Activated naive CD4-positive, alpha-beta T cell treated with anti-CD3 and anti-CD28 coated beads for 36 hours (primary cell): ENCODE results near the gene PCCA. TPM values are rescaled to one million over a fixed set of nuclear protein-coding genes. Genes with fewer than 3 reads are reported as not detected.

Source experiments
- CTCF ChIA-PET: fragments of 350-600 bp; sonication (Branson Sonifier 250); formaldehyde crosslinking; loops from one replicate; lab custom pipeline; 2021; ENCODE audit warnings: antibody characterized with exemption; lab: Charles Lee
- DNase-seq: peaks from one replicate; pipeline ENCODE4 v3.0.0-alpha.2; 2020
- H3K27ac Mint-ChIP-seq: one replicate; pipeline ENCODE4 v1.8.0; 2021; ENCODE audit warnings: mild to moderate bottlenecking, mixed read lengths
- H3K27me3 Mint-ChIP-seq: one replicate; pipeline ENCODE4 v1.8.0; 2021; ENCODE audit warnings: low read depth, mixed read lengths
- H3K36me3 Mint-ChIP-seq: one replicate; pipeline ENCODE4 v1.8.0; 2021; ENCODE audit warnings: low read depth, mixed read lengths
- H3K4me1 Mint-ChIP-seq: one replicate; pipeline ENCODE4 v1.8.0; 2021; ENCODE audit warnings: low read depth, mixed read lengths
- H3K4me3 Mint-ChIP-seq: one replicate; pipeline ENCODE4 v1.8.0; 2021; ENCODE audit warnings: mild to moderate bottlenecking, moderate library complexity, mixed read lengths
- H3K9me3 Mint-ChIP-seq: one replicate; pipeline ENCODE4 v1.8.0; 2021; ENCODE audit warnings: mixed read lengths
- intact Hi-C: fragments of 100-400 bp; cut with micrococcal nuclease; formaldehyde crosslinking; loops from one replicate; pipeline ENCODE4 v1.15.1; 2023
- total RNA-seq, 2 experiments: library from RNA; stranded (reverse); gene quantifications; one replicate each; pipeline ENCODE4 v1.2.3, GENCODE V29; 2021

PCCA gene
- total RNA-seq, 2 experiments from 2014 or later, result 6.8 to 8.1 TPM

- H3K4me3 Mint-ChIP-seq, result no peak overlapping the region
- peaks cover 4% of the 10 kb centered on the region for H3K36me3 Mint-ChIP-seq
- CTCF ChIA-PET, result interaction anchor here (0.6 to 4.0 kb wide), 9 partner anchors 12 to 579 kb away, joined by 3 to 25 read pairs (median 7); no protein-coding TSS in a partner anchor
- peaks cover 5% of the 10 kb centered on the region for H3K4me1 Mint-ChIP-seq
- H3K27me3 Mint-ChIP-seq, result no peaks in the 10 kb centered on the region
- intact Hi-C loops, result loop anchor here (1.0 to 10.0 kb wide), 7 partner anchors 192 to 790 kb away; partner anchors contain the start of gene ZIC2
- no peaks in the 10 kb centered on the region for H3K9me3 Mint-ChIP-seq
- no peak overlapping the region for H3K27ac Mint-ChIP-seq
- no peak for DNase-seq
Measured at GRCh38 chr13:100234524-100235136, 145.7 kb downstream of the PCCA start.

GRCh38 chr13:100235311-100235901 is 146.5 kb downstream of the PCCA start:
- Mint-ChIP-seq H3K4me1 (peaks cover 5% of the 10 kb centered on the region), H3K4me3 (no peak overlapping the region), H3K36me3 (peaks cover 4% of the 10 kb centered on the region), H3K27me3 (no peaks in the 10 kb centered on the region), H3K9me3 (no peaks in the 10 kb centered on the region), H3K27ac (no peak overlapping the region)
- intact Hi-C loops, result loop anchor here (1.0 to 10.0 kb wide), 7 partner anchors 193 to 791 kb away; partner anchors contain the start of gene ZIC2
- DNase-seq, result no peak
- CTCF ChIA-PET, result interaction anchor here (0.5 to 4.0 kb wide), 15 partner anchors 90 to 1018 kb away, joined by 3 to 25 read pairs (median 3); no protein-coding TSS in a partner anchor

DNA sequence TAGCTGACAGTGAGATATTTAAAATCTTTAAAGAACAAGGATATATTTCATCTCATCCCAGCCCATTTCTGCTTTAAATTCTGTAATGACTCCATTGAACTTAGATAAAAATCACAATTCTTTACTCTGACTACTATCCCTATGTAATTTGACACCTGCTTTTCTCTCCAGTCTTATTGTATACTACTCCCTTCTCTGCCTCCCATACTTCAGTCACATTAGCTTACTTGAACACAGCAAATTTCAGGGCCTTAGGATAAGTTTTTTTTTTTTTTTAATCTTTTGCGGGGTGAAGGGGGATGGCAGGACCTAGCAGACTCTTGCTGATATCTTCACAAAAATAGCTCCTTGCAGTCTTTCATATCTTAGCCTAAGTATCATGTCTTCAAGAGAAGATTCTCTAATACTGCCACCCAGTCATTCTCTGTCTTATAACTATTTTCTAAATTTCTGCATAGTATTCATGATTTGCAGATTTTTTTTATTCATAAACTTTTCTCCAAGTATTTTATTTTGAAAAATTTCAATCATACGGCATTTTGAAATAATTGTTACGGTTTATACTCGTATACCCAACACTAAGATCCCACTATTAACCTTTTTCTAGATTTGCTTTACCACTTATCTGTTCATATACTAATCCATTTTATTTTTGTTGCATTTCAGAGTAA is 151.4 kb downstream of the PCCA start:
- H3K36me3 Mint-ChIP-seq, result peaks cover 4% of the 10 kb centered on the region
- H3K4me1 Mint-ChIP-seq, result peaks cover 4% of the 10 kb centered on the region
- no peak overlapping the region for H3K27ac Mint-ChIP-seq
- no peaks in the 10 kb centered on the region for H3K27me3 Mint-ChIP-seq
- CTCF ChIA-PET, result interaction anchor here (0.6 to 1.3 kb wide), 2 partner anchors 242 to 322 kb away, joined by 3 to 4 read pairs; no protein-coding TSS in a partner anchor
- no peak for DNase-seq
- H3K4me3 Mint-ChIP-seq, result no peak overlapping the region
- intact Hi-C loops, result no loop called here
- no peaks in the 10 kb centered on the region for H3K9me3 Mint-ChIP-seq

- H3K36me3 Mint-ChIP-seq, result peaks cover 7% of the 10 kb centered on the region
- CTCF ChIA-PET, result no interaction called here
- no peak overlapping the region for H3K27ac Mint-ChIP-seq
- no peaks in the 10 kb centered on the region for H3K27me3 Mint-ChIP-seq
- H3K9me3 Mint-ChIP-seq, result peaks cover 7% of the 10 kb centered on the region
- intact Hi-C loops, result no loop called here
- H3K4me3 Mint-ChIP-seq, result no peak overlapping the region
- no peak for DNase-seq
- no peaks in the 10 kb centered on the region for H3K4me1 Mint-ChIP-seq
Measured at GRCh38 chr13:100244431-100244830, 155.5 kb downstream of the PCCA start.

GRCh38 chr13:100245104-100245503 is 156.2 kb downstream of the PCCA start:
- Mint-ChIP-seq H3K27me3 (no peaks in the 10 kb centered on the region), H3K36me3 (peaks cover 7% of the 10 kb centered on the region), H3K9me3 (peaks cover 7% of the 10 kb centered on the region), H3K27ac (no peak overlapping the region), H3K4me3 (no peak overlapping the region), H3K4me1 (no peaks in the 10 kb centered on the region)
- no peak for DNase-seq
- intact Hi-C loops, result no loop called here
- CTCF ChIA-PET, result no interaction called here

GRCh38 chr13:100247937-100248336 is 159.0 kb downstream of the PCCA start:
- CTCF ChIA-PET, result no interaction called here
- Mint-ChIP-seq H3K4me3 (no peak overlapping the region), H3K27me3 (no peaks in the 10 kb centered on the region), H3K9me3 (peaks cover 7% of the 10 kb centered on the region), H3K36me3 (peaks cover 7% of the 10 kb centered on the region), H3K27ac (no peak overlapping the region), H3K4me1 (no peaks in the 10 kb centered on the region)
- DNase-seq, result no peak
- intact Hi-C loops, result no loop called here

- Mint-ChIP-seq H3K27me3 (no peaks in the 10 kb centered on the region), H3K4me1 (no peaks in the 10 kb centered on the region), H3K27ac (no peak overlapping the region), H3K36me3 (peaks cover 2% of the 10 kb centered on the region), H3K4me3 (no peak overlapping the region), H3K9me3 (peaks cover 4% of the 10 kb centered on the region)
- intact Hi-C loops, result loop anchor here (5.0 kb wide), 1 partner anchor 258 kb away; no protein-coding TSS in a partner anchor
- DNase-seq, result no peak
- CTCF ChIA-PET, result no interaction called here
Measured at GRCh38 chr13:100254002-100254401, 165.1 kb downstream of the PCCA start.

GRCh38 chr13:100262404-100262803 is 173.5 kb downstream of the PCCA start:
- H3K4me1 Mint-ChIP-seq, result no peaks in the 10 kb centered on the region
- CTCF ChIA-PET, result no interaction called here
- no peak overlapping the region for H3K27ac Mint-ChIP-seq
- no peaks in the 10 kb centered on the region for H3K27me3 Mint-ChIP-seq
- no peak overlapping the region for H3K4me3 Mint-ChIP-seq
- no peak for DNase-seq
- peaks cover 3% of the 10 kb centered on the region for H3K36me3 Mint-ChIP-seq
- intact Hi-C loops, result no loop called here
- no peaks in the 10 kb centered on the region for H3K9me3 Mint-ChIP-seq

- CTCF ChIA-PET, result no interaction called here
- H3K9me3 Mint-ChIP-seq, result no peaks in the 10 kb centered on the region
- intact Hi-C loops, result no loop called here
- DNase-seq, result no peak
- H3K27me3 Mint-ChIP-seq, result no peaks in the 10 kb centered on the region
- no peaks in the 10 kb centered on the region for H3K4me1 Mint-ChIP-seq
- no peak overlapping the region for H3K4me3 Mint-ChIP-seq
- no peak overlapping the region for H3K27ac Mint-ChIP-seq
- H3K36me3 Mint-ChIP-seq, result peaks cover 1% of the 10 kb centered on the region
Measured at GRCh38 chr13:100266026-100266425, 177.1 kb downstream of the PCCA start.

DNA sequence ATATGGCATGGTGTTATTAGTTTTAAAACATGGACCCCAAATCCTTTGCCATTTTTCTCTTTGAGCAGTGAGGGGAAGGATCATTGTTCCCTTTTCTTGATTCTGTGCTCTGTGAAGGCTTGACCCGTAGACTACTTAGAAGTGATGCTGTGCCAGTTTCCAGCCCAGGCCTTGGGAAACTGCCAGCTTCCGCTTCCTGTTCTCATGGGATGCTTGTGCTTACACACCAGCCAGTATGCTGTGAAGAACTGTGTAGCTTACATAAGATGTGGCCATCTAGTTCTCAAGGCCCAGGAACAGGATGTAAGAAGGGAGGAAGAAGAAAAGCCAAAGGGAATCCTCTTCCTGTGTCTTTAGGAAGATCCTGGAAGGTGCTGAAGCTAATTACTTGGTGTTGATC is 180.9 kb downstream of the PCCA start:
- H3K4me3 Mint-ChIP-seq, result no peak overlapping the region
- no peaks in the 10 kb centered on the region for H3K36me3 Mint-ChIP-seq
- no peak overlapping the region for H3K27ac Mint-ChIP-seq
- no peaks in the 10 kb centered on the region for H3K4me1 Mint-ChIP-seq
- intact Hi-C loops, result no loop called here
- H3K9me3 Mint-ChIP-seq, result no peaks in the 10 kb centered on the region
- CTCF ChIA-PET, result no interaction called here
- no peaks in the 10 kb centered on the region for H3K27me3 Mint-ChIP-seq
- DNase-seq, result no peak

GRCh38 chr13:100273138-100273537 is 184.2 kb downstream of the PCCA start:
- Mint-ChIP-seq H3K36me3 (no peaks in the 10 kb centered on the region), H3K9me3 (no peaks in the 10 kb centered on the region), H3K4me1 (no peaks in the 10 kb centered on the region), H3K4me3 (no peak overlapping the region), H3K27ac (no peak overlapping the region), H3K27me3 (no peaks in the 10 kb centered on the region)
- CTCF ChIA-PET, result no interaction called here
- intact Hi-C loops, result no loop called here
- no peak for DNase-seq

GRCh38 chr13:100273552-100273951 is 184.7 kb downstream of the PCCA start:
- Mint-ChIP-seq H3K27ac (no peak overlapping the region), H3K9me3 (no peaks in the 10 kb centered on the region), H3K36me3 (no peaks in the 10 kb centered on the region), H3K4me1 (no peaks in the 10 kb centered on the region), H3K4me3 (no peak overlapping the region), H3K27me3 (no peaks in the 10 kb centered on the region)
- intact Hi-C loops, result no loop called here
- DNase-seq, result no peak
- CTCF ChIA-PET, result no interaction called here
